Endothelial cell of umbilical vein (primary cell): ENCODE measurements around the gene ATG14. TPM values are rescaled to one million over a fixed set of nuclear protein-coding genes. Genes with fewer than 3 reads are reported as not detected.

Experiments
- BruUV-seq: library from RNA; stranded (reverse); fragments of 400-500 nt; replicated peaks from 2 replicates; lab custom pipeline; 2021; lab: Mats Ljungman, UMichigan
- CTCF ChIA-PET: fragments of 300-600, 350-600 bp; sonication (Branson Sonifier 250); formaldehyde crosslinking; loops from one replicate; lab custom pipeline; 2021; ENCODE audit warnings: antibody characterized with exemption, inconsistent platforms; lab: Charles Lee
- POLR2A ChIA-PET: fragments of 300-600, 350-600 bp; sonication (Branson Sonifier 250); formaldehyde crosslinking; loops from one replicate; lab custom pipeline; 2021; ENCODE audit warnings: antibody characterized with exemption, inconsistent platforms; lab: Charles Lee
- DNase-seq: peaks from one replicate; pipeline ENCODE4 v3.0.0-alpha.2; 2011; ENCODE audit warnings: low read depth, low spot score
- FAIRE-seq: peaks from 2 replicates; lab custom pipeline; 2011; peaks lifted over from hg19 to GRCh38; lab: Jason Lieb, UNC
- H2AFZ ChIP-seq: 2 replicates; pipeline ENCODE4 v1.6.0; 2012; ENCODE audit warnings: low read depth, low read length, control low read depth, inconsistent platforms
- H3K27ac ChIP-seq: 2 replicates; pipeline ENCODE4 v1.5.1; 2011; ENCODE audit warnings: low read depth, mild to moderate bottlenecking, control low read depth, low read length, moderate library complexity; ENCODE audit not compliant: insufficient read depth
- H3K27me3 ChIP-seq, 2 experiments: 2 replicates each; pipeline versions ENCODE4 v1.6.0 to v1.6.1; 2011; ENCODE audit warnings: low read length in 2 of 2, mixed read lengths in 1 of 2; ENCODE audit not compliant: control insufficient read depth in 2 of 2, insufficient read depth in 2 of 2
- H3K36me3 ChIP-seq, 2 experiments: 2 replicates in 1 of 2; 3 replicates in 1 of 2; pipeline ENCODE4 v1.5.1; 2011; ENCODE audit warnings: low read length in 2 of 2, mild to moderate bottlenecking in 1 of 2, moderate library complexity in 1 of 2; ENCODE audit not compliant: control insufficient read depth in 2 of 2, insufficient read depth in 2 of 2; ENCODE audit errors: extremely low read depth in 1 of 2
- H3K4me1 ChIP-seq: 3 replicates; pipeline ENCODE4 v1.5.1; 2011; ENCODE audit warnings: mild to moderate bottlenecking, low read length; ENCODE audit not compliant: control insufficient read depth, insufficient read depth; ENCODE audit errors: extremely low read depth
- H3K4me2 ChIP-seq: 2 replicates; pipeline ENCODE4 v1.6.1; 2011; ENCODE audit warnings: low read length, control low read depth, mixed read lengths; ENCODE audit not compliant: insufficient read depth
- H3K4me3 ChIP-seq, 3 experiments: fragments of 200-600 bp in 1 of 3; sonication (generic), shearing (Covaris generic) in 1 of 3; replicated peaks in 1 of 3; 2 replicates each; pipeline ENCODE4 v1.5.1; 2011 to 2016; ENCODE audit warnings: control low read depth in 3 of 3, low read length in 3 of 3, mild to moderate bottlenecking in 2 of 3, inconsistent platforms in 1 of 3, low read depth in 1 of 3, moderate library complexity in 1 of 3; ENCODE audit not compliant: insufficient read depth in 1 of 3
- H3K79me2 ChIP-seq: 2 replicates; pipeline ENCODE4 v1.6.0; 2012; ENCODE audit warnings: low read length, inconsistent platforms; ENCODE audit not compliant: control insufficient read depth, insufficient read depth
- H3K9ac ChIP-seq: replicated peaks from 2 replicates; pipeline ENCODE3; 2011; ENCODE audit warnings: low read length, control low read depth; ENCODE audit not compliant: insufficient read depth; ENCODE audit errors: extremely low read depth
- H3K9me1 ChIP-seq: replicated peaks from 3 replicates; pipeline ENCODE4 v1.6.0; 2011; ENCODE audit warnings: mild to moderate bottlenecking, low read length; ENCODE audit not compliant: control insufficient read depth, insufficient read depth; ENCODE audit errors: extremely low read depth
- H3K9me3 ChIP-seq: replicated peaks from 2 replicates; pipeline ENCODE4 v1.5.1; 2012; ENCODE audit warnings: low read length, inconsistent platforms; ENCODE audit not compliant: control insufficient read depth, insufficient read depth
- H4K20me1 ChIP-seq: replicated peaks from 2 replicates; pipeline ENCODE3; 2011; ENCODE audit warnings: mild to moderate bottlenecking, low read length; ENCODE audit not compliant: control insufficient read depth, insufficient read depth; ENCODE audit errors: extremely low read depth
- EZH2 ChIP-seq: IDR thresholded peaks from 2 replicates; pipeline ENCODE4 v1.6.1; 2012; ENCODE audit warnings: borderline replicate concordance, low read depth, mild to moderate bottlenecking, moderate library complexity, low read length, inconsistent platforms; ENCODE audit not compliant: severe bottlenecking
- FOS ChIP-seq: IDR thresholded peaks from 2 replicates; pipeline ENCODE4 v1.6.1; 2011; ENCODE audit warnings: mild to moderate bottlenecking, low read length, moderate library complexity, borderline replicate concordance; ENCODE audit not compliant: insufficient read depth
- GATA2 ChIP-seq: IDR thresholded peaks from 2 replicates; pipeline ENCODE4 v1.7.0; 2011; ENCODE audit warnings: low read depth, mild to moderate bottlenecking, moderate library complexity, mixed read lengths, low read length; ENCODE audit not compliant: insufficient read length, insufficient read depth
- JUN ChIP-seq: IDR thresholded peaks from 2 replicates; pipeline ENCODE4 v1.6.1; 2011; ENCODE audit warnings: borderline replicate concordance, low read depth; ENCODE audit not compliant: insufficient read length, insufficient read depth
- MYC ChIP-seq: IDR thresholded peaks from one replicate; pipeline ENCODE4 v1.6.1; 2011; ENCODE audit warnings: mild to moderate bottlenecking, low read depth, low read length
- POLR2A ChIP-seq: IDR thresholded peaks from 2 replicates; pipeline ENCODE4 v1.6.1; 2012; ENCODE audit warnings: low read depth, mild to moderate bottlenecking, control low read depth, low read length
- POLR2AphosphoS5 ChIP-seq: IDR thresholded peaks from 2 replicates; pipeline ENCODE4 v1.6.1; 2012; ENCODE audit warnings: low read depth, mild to moderate bottlenecking, control low read depth, low read length, moderate library complexity; ENCODE audit not compliant: insufficient read depth
- dilution Hi-C: fragments of 300-500 bp; cut with MboI; formaldehyde crosslinking; loops from one replicate; pipeline ENCODE4 v1.15.0; 2019; ENCODE audit warnings: low sequenced_read_pairs; ENCODE audit not compliant: extremely low pct_ligation_motif_present
- intact Hi-C: fragments of 100-400 bp; cut with micrococcal nuclease; formaldehyde crosslinking; loops from one replicate; pipeline ENCODE4 v1.10.0; 2022
- polyA plus RNA-seq, 4 experiments: library from polyadenylated mRNA; depleted of rRNA in 3 of 4; stranded (reverse) in 3 of 4; unstranded in 1 of 4; fragments of >200 nt; gene quantifications; 2 replicates each; pipeline versions ENCODE4 v1.2.1 to v1.2.3, GENCODE V29; 2011 to 2012; ENCODE audit warnings: missing spikeins in 1 of 4
- total RNA-seq: library from RNA; stranded (reverse); gene quantifications from 2 replicates; pipeline ENCODE4 v1.2.3, GENCODE V29; 2021
- TF ChIP-seq, protein P1 (sequence below): IDR thresholded peaks from 2 replicates; pipeline ENCODE4 v1.6.1; 2011; ENCODE audit not compliant: insufficient read depth, insufficient read length
- TF ChIP-seq, protein P2 (sequence below), 2 donors: IDR thresholded peaks; 1 replicate in 1 of 2; 2 replicates in 1 of 2; pipeline ENCODE4 v1.5.1; 2011; ENCODE audit warnings: low read length in 2 of 2, mild to moderate bottlenecking in 2 of 2, moderate library complexity in 2 of 2, control low read depth in 1 of 2, inconsistent platforms in 1 of 2, low read depth in 1 of 2; ENCODE audit not compliant: insufficient read depth in 1 of 2; ENCODE audit errors: extremely low read depth in 1 of 2

ATG14 gene
- total and polyA plus RNA-seq, 2 donors (not counting 3 experiments of a cell fraction or from before 2014, with no cell fraction given) = 5.9 to 10.0 TPM

DNA sequence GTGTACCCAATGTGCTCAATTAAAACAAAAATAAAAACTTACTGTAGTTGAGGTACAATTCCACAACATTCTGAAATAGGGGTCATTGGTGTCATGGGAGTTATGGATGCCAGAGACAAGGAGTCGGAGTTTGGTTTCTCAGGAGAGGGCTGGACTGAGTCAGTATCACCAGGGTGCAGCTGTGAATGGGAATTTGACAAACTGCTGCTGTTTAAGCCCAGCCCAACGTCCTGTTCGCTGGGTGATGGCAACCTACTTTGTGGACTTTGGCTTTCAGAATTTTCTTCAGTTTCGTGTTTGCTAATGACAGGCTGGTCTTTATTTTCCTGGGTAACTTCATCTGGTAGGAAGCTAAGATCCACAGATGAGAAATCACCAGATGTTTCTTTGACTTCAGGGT is 24.9 kb upstream of the ATG14 start:
- Histone ChIP-seq H3K4me1 (no peaks in the 10 kb centered on the region), H3K79me2 (no peaks in the 10 kb centered on the region), H3K4me3 (no peak overlapping the region), H3K9me3 (no peaks in the 10 kb centered on the region), H3K4me2 (no peak overlapping the region), H3K27me3 (peaks cover 2 to 5% of the 10 kb centered on the region in 2 experiments), H3K9ac (no peak overlapping the region), H3K9me1 (no peaks in the 10 kb centered on the region), H4K20me1 (no peaks in the 10 kb centered on the region), H2AFZ (no peak overlapping the region), H3K36me3 (no peaks in the 10 kb centered on the region), H3K27ac (no peak overlapping the region)
- BruUV-seq = no TSS peak
- ChIA-PET POLR2A (no interaction called here), CTCF (interaction anchor here (0.7 to 12.4 kb wide), 4 partner anchors 10 to 1051 kb away, joined by 3 to 196 read pairs (median 14); no protein-coding TSS in a partner anchor)
- dilution Hi-C loops (no loop called here), intact Hi-C loops (no loop called here)
- DNase-seq (no peak), FAIRE-seq (peak; percentile 47)
- TF ChIP-seq, protein P1, sequence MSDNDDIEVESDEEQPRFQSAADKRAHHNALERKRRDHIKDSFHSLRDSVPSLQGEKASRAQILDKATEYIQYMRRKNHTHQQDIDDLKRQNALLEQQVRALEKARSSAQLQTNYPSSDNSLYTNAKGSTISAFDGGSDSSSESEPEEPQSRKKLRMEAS = no peak
- TF ChIP-seq POLR2A (no peak), MYC (no peak), FOS (no peak), GATA2 (no peak), EZH2 (no peak), POLR2AphosphoS5 (no peak), JUN (no peak)
- TF ChIP-seq, protein P2, sequence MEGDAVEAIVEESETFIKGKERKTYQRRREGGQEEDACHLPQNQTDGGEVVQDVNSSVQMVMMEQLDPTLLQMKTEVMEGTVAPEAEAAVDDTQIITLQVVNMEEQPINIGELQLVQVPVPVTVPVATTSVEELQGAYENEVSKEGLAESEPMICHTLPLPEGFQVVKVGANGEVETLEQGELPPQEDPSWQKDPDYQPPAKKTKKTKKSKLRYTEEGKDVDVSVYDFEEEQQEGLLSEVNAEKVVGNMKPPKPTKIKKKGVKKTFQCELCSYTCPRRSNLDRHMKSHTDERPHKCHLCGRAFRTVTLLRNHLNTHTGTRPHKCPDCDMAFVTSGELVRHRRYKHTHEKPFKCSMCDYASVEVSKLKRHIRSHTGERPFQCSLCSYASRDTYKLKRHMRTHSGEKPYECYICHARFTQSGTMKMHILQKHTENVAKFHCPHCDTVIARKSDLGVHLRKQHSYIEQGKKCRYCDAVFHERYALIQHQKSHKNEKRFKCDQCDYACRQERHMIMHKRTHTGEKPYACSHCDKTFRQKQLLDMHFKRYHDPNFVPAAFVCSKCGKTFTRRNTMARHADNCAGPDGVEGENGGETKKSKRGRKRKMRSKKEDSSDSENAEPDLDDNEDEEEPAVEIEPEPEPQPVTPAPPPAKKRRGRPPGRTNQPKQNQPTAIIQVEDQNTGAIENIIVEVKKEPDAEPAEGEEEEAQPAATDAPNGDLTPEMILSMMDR (IDR thresholded peaks at IDR 0.05; ENCODE audit: extremely low read depth in 1 of 2, insufficient read depth in 1 of 2, low read depth in 1 of 2, low read length in 2 of 2) = no peak
